Ramos (cell line): Measurements from ENCODE around the gene CEP72.
"Not testable (repeated sequence)": the region's sequence is repeated elsewhere in the genome, so short reads cannot be mapped to it uniquely, and the experiment has no call there.

ENCODE experiments used
- in situ Hi-C: fragments of 300-500 bp; cut with MboI; formaldehyde crosslinking; loops from one replicate; pipeline ENCODE4 v1.14.3; 2022; ENCODE audit warnings: low sequenced_read_pairs; ENCODE audit not compliant: unreplicated experiment

CEP72 gene

GRCh38 chr5:580436-580835 is 31.7 kb upstream of the CEP72 start:
- in situ Hi-C loops = no loop called here

DNA sequence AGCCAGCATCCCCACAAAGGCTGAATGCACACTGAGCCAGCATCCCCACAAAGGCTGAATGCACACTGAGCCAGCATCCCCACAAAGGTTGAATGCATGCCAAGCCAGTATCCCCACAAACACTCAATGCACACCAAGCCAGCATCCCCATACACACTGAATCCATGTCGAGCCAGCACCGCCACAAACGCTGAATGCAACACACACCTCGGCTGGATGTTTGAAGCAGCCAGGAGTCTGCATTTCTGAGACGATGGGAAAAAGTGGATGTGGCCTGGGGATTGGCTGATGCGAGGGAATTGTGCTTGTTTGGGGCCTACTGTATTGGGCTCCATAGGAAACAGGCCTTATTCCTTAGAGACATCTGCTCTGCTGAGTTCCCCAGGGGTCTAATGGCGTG is 30.9 kb upstream of the CEP72 start:
- in situ Hi-C loops = no loop called here

DNA sequence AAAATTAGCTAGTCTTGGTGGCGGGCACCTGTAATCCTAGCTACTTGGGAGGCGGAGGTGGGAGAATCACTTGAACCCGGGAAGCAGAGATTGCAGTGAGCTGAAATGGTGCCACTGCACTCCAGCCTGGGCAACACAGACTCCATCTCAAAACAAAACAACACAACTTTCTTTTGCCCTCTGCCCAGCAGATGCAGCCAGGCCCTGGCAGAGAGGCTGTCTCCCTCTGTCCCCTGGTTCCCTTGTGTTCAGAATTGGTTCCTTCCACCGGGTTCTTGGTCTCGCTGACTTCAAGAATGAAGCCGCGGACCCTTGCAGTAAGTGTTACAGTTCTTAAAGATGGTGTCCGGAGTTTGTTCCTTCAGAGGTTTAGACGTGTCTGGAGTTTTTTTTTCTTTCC is 30.2 kb upstream of the CEP72 start:
- in situ Hi-C loops = no loop called here

- in situ Hi-C loops = not testable (repeated sequence)
Measured at GRCh38 chr5:582445-582844, 29.7 kb upstream of the CEP72 start.

DNA sequence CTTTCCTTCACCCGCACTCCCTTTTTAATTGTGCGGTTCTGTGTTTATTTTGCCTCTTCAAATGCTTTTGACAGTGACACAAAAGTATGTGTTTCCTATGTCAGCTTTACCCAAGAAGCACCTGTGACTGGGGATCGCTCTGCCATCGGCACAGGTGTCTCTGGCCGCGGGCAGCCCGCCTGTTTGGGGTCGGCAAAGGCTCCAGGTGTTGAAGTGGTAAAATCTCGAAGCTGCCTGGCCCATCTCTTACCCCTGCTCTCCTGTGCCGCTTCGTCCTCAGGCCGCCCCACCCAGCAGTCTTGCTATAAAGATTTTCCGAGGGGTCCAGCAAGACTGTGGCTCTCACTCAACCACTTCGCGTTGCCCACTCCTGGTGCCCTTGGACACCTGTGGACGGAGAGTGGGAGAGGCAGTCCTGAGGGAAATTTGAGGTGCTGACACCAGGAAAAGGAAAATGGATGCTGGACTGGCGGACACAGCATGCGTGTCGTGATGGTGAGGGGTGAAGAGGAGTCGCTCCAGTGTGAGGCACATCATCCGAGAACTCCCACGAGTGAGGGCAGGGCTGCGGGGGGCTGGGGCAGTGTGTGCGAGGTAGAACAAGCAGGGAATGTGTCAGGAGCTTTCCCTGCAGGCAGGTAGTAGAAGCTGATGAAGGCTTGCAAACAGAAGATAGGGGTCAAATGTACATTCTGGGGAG is 29.1 kb upstream of the CEP72 start:
- in situ Hi-C loops = no loop called here

DNA sequence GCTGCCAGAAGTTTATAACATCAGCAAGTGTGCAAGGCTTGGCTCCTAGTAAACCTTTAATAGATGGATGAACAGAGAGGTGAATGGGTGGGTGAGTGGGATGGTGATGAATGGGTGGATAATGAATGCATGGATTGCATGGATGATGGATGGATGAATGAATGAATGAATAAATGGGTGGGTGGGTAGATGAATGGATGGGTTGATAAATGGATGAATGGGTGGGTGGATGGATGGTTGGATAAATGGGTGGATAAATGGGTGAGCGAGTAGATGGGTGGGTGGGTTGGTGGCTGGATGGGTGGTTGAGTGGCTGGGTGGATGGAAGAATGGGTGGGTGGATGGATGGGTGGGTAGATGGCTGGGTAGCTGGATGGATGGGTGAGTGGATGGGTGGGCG is 28.5 kb upstream of the CEP72 start:
- in situ Hi-C loops = no loop called here

GRCh38 chr5:584216-584615 is 27.9 kb upstream of the CEP72 start:
- in situ Hi-C loops = no loop called here

DNA sequence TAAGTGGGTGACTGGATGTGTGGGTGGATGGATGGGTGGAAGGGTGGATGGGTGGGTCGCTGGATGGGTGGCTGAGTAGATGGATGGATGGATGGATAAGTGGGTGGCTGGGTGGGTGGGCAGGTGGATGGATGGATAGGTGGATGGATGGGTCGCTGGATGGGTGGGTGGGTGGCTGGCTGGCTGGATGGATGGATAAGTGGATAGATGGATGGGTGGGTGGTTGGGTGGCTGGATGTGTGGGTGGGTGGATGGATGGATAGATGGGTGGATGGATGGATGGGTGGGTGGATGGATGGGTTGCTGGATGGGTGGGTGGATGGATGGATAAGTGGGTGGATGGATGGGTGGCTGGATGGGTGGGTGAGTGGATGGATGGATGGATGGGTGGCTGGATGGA is 27.3 kb upstream of the CEP72 start:
- in situ Hi-C loops = no loop called here

DNA sequence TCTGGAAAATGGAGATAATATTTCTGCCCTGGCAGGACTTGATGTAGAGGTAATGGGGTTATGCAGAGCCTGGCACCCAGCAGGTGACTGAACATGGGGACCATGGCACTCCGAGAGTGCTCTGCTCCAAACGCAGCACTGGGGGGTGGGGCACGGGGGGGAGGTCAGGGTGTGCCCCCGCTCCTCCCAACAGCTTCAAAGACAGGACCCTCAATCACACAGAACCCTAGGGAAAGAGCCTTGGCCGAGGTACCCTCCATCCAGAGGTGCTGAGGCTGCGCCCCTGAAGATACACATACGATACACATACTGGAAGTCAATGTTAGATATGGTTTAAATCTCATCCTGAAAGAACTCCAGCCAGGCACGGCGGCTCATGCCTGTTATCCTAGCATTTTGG is 26.6 kb upstream of the CEP72 start:
- in situ Hi-C loops = no loop called here

- in situ Hi-C loops = no loop called here
Measured at GRCh38 chr5:585962-586628, 26.0 kb upstream of the CEP72 start.

DNA sequence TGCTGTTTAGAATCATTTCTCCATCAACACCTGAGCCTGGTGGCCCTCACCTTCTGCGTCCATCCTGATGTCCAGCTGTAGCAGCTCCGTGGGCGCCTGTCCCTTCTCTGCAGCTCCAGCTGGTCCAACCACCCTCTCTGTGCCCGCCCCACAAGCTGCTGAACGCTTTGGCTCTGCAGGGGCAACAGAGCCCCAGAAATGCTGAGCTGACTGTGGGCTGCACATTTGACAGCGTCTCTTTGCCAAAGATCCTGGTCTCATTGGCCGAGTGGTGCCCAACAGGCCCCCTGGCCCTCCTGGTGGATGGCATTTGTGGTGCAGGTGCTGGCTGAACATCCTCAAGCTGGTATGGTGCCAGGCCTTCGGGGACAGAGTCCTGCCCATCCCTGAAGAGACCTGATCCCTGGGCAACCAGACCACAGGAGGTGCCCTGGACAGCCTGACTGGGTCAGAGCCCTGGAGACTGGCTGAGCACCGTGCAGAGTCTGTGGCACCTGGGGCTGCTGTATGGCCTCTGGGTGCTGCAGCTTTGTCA is 25.3 kb upstream of the CEP72 start:
- in situ Hi-C loops = no loop called here

GRCh38 chr5:587403-587802 is 24.7 kb upstream of the CEP72 start:
- in situ Hi-C loops = no loop called here

DNA sequence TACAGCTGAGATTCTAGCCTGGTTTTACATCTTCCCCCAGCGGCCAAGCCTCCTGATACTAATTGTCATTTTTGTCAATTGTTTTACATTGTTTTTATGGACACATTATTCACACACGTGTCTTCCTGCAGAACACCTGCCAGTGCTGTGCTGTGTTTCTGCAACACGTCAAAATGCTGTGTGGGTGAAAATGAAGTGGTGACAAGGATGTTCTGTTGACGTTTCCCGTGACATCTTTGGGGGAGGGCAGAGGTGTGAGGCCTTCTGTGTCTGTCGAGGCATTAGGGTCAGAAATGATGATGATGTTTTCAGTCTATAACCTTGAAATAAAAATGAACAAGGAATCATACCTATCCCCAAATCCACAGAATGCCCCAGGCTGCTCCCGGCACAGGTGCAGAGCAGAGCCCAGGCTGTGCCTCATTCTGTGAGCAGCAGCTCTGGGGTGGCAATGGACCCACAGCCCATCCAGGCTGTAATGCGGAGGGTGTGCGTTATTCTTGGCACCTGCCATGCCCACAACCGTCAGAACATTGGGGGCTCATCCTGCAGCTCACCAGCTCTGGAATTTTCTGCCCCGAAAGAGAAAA is 23.6 kb upstream of the CEP72 start:
- in situ Hi-C loops = no loop called here

DNA sequence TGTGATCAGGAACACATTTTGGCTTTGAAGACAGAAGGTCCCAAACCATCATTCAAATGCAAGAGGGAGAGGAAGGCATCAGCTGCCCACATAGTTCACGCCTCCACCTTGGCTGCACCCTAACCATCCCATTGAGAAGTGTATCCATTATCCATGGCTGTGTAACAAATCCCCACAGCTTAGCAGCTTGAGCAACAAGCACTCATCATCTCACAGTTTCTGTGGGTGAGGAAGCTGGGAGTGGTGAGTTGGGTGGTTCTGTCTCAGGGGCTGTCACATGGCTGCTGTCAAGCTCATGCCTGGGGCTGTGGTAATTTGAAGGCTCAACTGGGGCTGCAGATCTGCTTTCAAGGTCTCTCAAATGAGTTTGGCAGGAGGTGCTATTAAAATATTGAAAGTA is 23.0 kb upstream of the CEP72 start:
- in situ Hi-C loops = no loop called here

- in situ Hi-C loops = no loop called here
Measured at GRCh38 chr5:589588-589987, 22.6 kb upstream of the CEP72 start.

GRCh38 chr5:590346-590745 is 21.8 kb upstream of the CEP72 start:
- in situ Hi-C loops = no loop called here

DNA sequence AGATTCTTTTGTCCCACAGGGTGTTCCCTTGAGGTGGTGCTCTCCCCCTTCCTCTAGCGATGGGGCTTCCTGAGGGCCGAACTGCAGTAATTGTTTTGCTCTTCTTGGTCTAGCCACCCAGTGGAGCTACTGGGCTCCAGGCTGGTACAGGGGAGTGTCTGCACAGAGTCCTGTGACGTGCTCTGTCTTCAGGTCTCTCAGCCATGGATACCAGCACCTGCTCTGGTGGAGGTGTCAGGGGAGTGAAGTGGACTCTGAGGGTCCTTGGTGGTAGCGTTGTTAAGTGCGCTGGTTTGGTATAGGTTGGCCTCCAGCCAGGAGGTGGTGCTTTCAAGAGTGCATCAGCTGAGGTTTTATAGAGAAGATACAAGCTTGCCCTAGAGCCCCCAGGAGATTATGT is 20.4 kb upstream of the CEP72 start:
- in situ Hi-C loops = no loop called here

- in situ Hi-C loops = no loop called here
Measured at GRCh38 chr5:592158-592557, 20.0 kb upstream of the CEP72 start.

DNA sequence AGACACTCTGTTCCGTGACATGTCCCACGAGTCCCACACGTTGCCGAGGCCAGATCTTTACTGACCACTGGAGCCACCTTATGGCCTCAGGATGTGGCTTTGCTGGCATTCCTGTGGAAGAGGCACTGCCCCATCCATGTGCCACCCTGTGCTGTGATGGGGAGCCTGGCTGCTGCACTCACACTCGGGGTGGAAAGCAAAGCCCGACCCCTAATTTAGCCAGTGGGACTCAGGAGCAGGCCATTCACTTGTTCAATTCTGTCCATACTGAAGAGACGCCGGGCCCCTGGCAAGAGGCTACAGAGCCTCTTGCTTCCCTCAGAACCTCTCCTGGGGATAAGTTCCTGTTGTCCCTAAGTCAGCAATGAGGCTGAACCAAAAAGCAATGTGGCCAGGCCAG is 18.6 kb upstream of the CEP72 start:
- in situ Hi-C loops = no loop called here

DNA sequence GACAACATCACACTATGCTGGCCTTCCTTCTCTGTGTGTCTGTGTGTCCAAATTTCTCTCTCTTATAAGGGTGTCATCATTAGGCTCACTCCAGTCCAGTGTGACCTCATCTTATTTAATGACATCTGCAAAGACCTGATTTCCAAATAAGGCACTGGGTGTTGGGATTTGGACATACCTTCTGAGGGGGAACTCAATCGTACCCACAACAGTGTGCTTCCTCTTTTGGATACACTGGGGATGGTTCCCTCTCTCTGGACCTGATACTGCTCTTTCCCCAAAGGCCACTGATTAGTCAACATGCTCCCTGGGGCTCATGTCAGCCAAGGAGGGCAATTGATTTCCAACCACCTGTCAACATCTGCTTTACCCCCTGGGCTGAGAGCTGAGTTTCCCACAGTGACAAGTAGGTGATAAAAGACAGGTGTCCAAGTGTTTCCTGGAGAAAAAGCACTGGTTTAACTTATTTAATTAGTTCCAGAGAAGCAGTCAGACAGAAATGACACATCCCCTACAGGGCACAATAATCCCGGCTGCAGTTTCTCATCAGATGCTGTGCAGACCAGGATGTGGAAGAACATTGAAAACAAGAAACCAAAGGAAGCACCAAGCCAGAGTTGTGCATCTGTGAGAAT is 17.8 kb upstream of the CEP72 start:
- in situ Hi-C loops = no loop called here

- in situ Hi-C loops = no loop called here
Measured at GRCh38 chr5:595285-595875, 16.8 kb upstream of the CEP72 start.
